Smooth muscle cell (in vitro differentiated cells): ENCODE measurements around the gene HSPA2. TPM values are rescaled to one million over a fixed set of nuclear protein-coding genes. Genes with fewer than 3 reads are reported as not detected.
A peak's percentile ranks its signal among the peaks of the same experiment; 100 is the strongest.

Experiments used
- DNase-seq: peaks from one replicate; lab custom pipeline; 2025; ENCODE audit not compliant: unreplicated experiment; lab: John Stamatoyannopoulos, UW
- H2AFZ ChIP-seq: fragments of 200-600 bp; sonication (generic); 2 replicates; pipeline ENCODE4 v1.6.0; 2016; ENCODE audit warnings: antibody characterized with exemption, low read depth, mild to moderate bottlenecking
- H3F3A ChIP-seq: fragments of 200-600 bp; sonication (generic); 2 replicates; pipeline ENCODE4 v1.6.0; 2017; ENCODE audit warnings: antibody characterized with exemption, low read depth
- H3K27ac ChIP-seq: fragments of 200-600 bp; sonication (generic); 2 replicates; pipeline ENCODE4 v1.5.1; 2016; ENCODE audit warnings: low read depth, mild to moderate bottlenecking
- H3K27me3 ChIP-seq: fragments of 200-600 bp; sonication (generic); 2 replicates; pipeline ENCODE4 v1.6.1; 2016; ENCODE audit warnings: low read depth, mild to moderate bottlenecking
- H3K36me3 ChIP-seq: fragments of 200-600 bp; sonication (generic); 2 replicates; pipeline ENCODE4 v1.5.1; 2016; ENCODE audit warnings: low read depth
- H3K4me1 ChIP-seq: fragments of 200-600 bp; sonication (generic); 2 replicates; pipeline ENCODE4 v1.5.1; 2016; ENCODE audit warnings: low read depth
- H3K4me2 ChIP-seq: fragments of 200-600 bp; sonication (generic); 2 replicates; pipeline ENCODE4 v1.6.0; 2016; ENCODE audit warnings: mild to moderate bottlenecking
- H3K4me3 ChIP-seq: fragments of 200-600 bp; sonication (generic); 2 replicates; pipeline ENCODE4 v1.5.1; 2016; ENCODE audit warnings: mild to moderate bottlenecking
- H3K79me2 ChIP-seq: fragments of 200-600 bp; sonication (generic); 2 replicates; pipeline ENCODE4 v1.6.0; 2016; ENCODE audit warnings: low read depth, mild to moderate bottlenecking
- H3K9ac ChIP-seq: fragments of 200-600 bp; sonication (generic); 2 replicates; pipeline ENCODE4 v1.6.0; 2016; ENCODE audit warnings: low read depth
- H3K9me3 ChIP-seq: fragments of 200-600 bp; sonication (generic); replicated peaks from 2 replicates; pipeline ENCODE4 v1.5.1; 2016; ENCODE audit warnings: low read depth
- H4K20me1 ChIP-seq: fragments of 200-600 bp; sonication (generic); 2 replicates; pipeline ENCODE4 v1.6.0; 2016; ENCODE audit warnings: low read depth
- WGBS: methylation state at CpG from one replicate; pipeline ENCODE4 v1.1.7; 2016; ENCODE audit warnings: low lambda C conversion rate; 5-methylcytosine and 5-hydroxymethylcytosine counted together
- polyA plus RNA-seq: library from polyadenylated mRNA; unstranded; fragments of >200 nt; fragmentation: Nextera tagmentation; extraction: Ambion mirVana; gene quantifications from 2 replicates; pipeline ENCODE4 v1.2.1, GENCODE V29; 2016
- total RNA-seq: library from RNA; depleted of rRNA; stranded (reverse); fragments of >200 nt; gene quantifications from 2 replicates; pipeline ENCODE4 v1.2.3, GENCODE V29; 2014
- TF ChIP-seq, protein P1 (sequence below): fragments of 200-600 bp; sonication (generic); IDR thresholded peaks from 2 replicates; pipeline ENCODE4 v1.5.1; 2017; ENCODE audit warnings: borderline replicate concordance, mild to moderate bottlenecking, antibody characterized with exemption; ENCODE audit not compliant: insufficient read depth, poor library complexity, severe bottlenecking

The HSPA2 gene
- total and polyA plus RNA-seq, 2 experiments from 2014 or later: 3.4 to 5.2 TPM

DNA sequence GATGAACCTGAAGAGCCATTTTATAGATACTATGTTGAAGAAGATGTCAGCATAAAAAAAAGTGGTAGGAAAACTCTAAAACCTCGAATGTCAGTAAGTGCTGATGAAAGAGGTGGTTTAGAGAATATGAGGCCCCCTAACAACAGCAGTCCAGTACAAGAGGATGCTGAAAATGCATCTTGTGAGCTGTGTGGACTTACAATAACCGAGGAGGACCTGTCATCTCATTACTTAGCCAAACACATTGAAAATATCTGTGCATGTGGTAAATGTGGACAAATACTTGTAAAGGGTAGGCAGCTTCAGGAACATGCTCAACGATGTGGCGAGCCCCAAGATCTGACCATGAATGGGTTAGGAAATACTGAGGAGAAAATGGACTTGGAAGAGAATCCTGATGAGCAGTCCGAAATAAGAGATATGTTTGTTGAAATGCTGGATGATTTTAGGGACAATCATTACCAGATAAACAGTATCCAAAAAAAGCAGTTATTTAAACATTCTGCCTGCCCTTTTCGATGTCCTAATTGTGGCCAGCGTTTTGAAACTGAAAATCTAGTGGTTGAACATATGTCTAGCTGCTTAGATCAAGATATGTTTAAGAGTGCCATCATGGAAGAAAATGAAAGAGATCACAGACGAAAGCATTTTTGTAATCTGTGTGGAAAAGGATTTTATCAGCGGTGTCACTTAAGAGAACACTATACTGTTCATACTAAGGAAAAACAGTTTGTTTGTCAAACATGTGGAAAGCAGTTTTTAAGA, 17.8 kb upstream of the HSPA2 start:
- 89% methylated on average over 9 of the region's 9 CpGs for WGBS
- H3K79me2 ChIP-seq: peaks cover 89% of the 10 kb centered on the region
- no peak overlapping the region for H3K9ac ChIP-seq
- H3F3A ChIP-seq: peaks cover 40% of the 10 kb centered on the region
- peaks cover 5% of the 10 kb centered on the region for H3K36me3 ChIP-seq
- peaks cover 74% of the 10 kb centered on the region for H4K20me1 ChIP-seq
- no peaks in the 10 kb centered on the region for H3K9me3 ChIP-seq
- DNase-seq: no peak
- H3K4me3 ChIP-seq: no peak overlapping the region
- no peak overlapping the region for H2AFZ ChIP-seq
- peak overlapping the region; percentile 33 for H3K4me2 ChIP-seq
- no peaks in the 10 kb centered on the region for H3K4me1 ChIP-seq
- H3K27me3 ChIP-seq: no peaks in the 10 kb centered on the region
- TF ChIP-seq, protein P1, sequence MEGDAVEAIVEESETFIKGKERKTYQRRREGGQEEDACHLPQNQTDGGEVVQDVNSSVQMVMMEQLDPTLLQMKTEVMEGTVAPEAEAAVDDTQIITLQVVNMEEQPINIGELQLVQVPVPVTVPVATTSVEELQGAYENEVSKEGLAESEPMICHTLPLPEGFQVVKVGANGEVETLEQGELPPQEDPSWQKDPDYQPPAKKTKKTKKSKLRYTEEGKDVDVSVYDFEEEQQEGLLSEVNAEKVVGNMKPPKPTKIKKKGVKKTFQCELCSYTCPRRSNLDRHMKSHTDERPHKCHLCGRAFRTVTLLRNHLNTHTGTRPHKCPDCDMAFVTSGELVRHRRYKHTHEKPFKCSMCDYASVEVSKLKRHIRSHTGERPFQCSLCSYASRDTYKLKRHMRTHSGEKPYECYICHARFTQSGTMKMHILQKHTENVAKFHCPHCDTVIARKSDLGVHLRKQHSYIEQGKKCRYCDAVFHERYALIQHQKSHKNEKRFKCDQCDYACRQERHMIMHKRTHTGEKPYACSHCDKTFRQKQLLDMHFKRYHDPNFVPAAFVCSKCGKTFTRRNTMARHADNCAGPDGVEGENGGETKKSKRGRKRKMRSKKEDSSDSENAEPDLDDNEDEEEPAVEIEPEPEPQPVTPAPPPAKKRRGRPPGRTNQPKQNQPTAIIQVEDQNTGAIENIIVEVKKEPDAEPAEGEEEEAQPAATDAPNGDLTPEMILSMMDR: no peak
- H3K27ac ChIP-seq: peak overlapping the region; percentile 43

DNA sequence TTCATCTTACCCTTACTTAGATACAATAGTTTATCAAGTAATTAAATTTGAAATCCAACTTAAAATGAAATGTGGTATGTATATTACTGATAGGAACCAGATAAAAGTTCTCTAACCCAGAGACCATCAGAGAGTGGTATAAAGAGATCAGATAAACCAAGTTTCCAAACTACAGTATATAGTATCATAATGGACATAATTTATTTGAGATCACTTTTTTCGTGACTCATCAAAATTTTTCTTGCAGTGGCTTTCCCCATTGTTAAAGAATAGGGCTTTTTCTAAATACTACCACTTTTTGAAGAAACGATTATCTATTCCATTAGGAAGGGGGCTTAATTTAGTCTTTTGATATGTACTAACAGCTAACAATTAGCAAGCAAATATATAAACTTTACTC, 15.2 kb upstream of the HSPA2 start:
- H3K4me1 ChIP-seq: no peaks in the 10 kb centered on the region
- 99% methylated on average over 2 of the region's 2 CpGs for WGBS
- no peak for DNase-seq
- no peaks in the 10 kb centered on the region for H3K27me3 ChIP-seq
- no peak overlapping the region for H3K4me3 ChIP-seq
- no peak overlapping the region for H3K9ac ChIP-seq
- H2AFZ ChIP-seq: no peak overlapping the region
- H4K20me1 ChIP-seq: peaks cover 58% of the 10 kb centered on the region
- no peaks in the 10 kb centered on the region for H3K9me3 ChIP-seq
- H3K79me2 ChIP-seq: peaks cover 63% of the 10 kb centered on the region
- TF ChIP-seq, protein P1: no peak
- no peak overlapping the region for H3K4me2 ChIP-seq
- H3F3A ChIP-seq: peaks cover 40% of the 10 kb centered on the region
- H3K27ac ChIP-seq: no peak overlapping the region
- peaks cover 5% of the 10 kb centered on the region for H3K36me3 ChIP-seq

DNA sequence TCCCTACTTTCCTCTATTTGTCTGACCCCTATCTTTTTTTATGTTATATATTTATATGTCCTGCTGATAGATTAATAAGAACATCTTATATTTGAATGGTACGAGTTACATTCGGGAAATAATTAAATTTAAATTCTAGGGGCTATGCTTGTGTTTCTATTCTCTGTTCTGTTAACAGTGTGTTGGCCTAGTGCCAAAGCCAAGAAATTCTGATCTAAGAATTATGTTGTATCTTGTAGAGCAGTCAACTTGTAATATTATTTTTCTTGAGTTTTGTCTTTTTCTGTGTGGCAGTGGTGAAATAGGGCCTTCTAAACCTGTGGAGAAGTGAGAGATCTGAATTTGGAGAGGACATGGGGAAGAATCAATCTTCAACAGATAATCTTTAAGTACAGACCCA, 9.0 kb upstream of the HSPA2 start:
- Histone ChIP-seq H3K27ac (no peak overlapping the region), H3K4me3 (no peak overlapping the region), H4K20me1 (peaks cover 8% of the 10 kb centered on the region), H3K79me2 (peaks cover 7% of the 10 kb centered on the region), H3K4me1 (peaks cover 3% of the 10 kb centered on the region), H3K27me3 (no peaks in the 10 kb centered on the region), H3K9me3 (no peaks in the 10 kb centered on the region), H3K9ac (no peak overlapping the region), H3K4me2 (no peak overlapping the region), H2AFZ (no peak overlapping the region), H3F3A (peaks cover 24% of the 10 kb centered on the region), H3K36me3 (no peaks in the 10 kb centered on the region)
- TF ChIP-seq, protein P1: no peak
- 98% methylated on average over 2 of the region's 2 CpGs for WGBS
- DNase-seq: no peak
